Neuron (in vitro differentiated cells): ENCODE results near the gene SYNDIG1.

Source experiments
- H2AFZ ChIP-seq: one replicate; pipeline ENCODE4 v1.6.1; 2013; ENCODE audit warnings: low read depth, mild to moderate bottlenecking, inconsistent platforms, low read length, moderate library complexity
- H3K27me3 ChIP-seq: one replicate; pipeline ENCODE4 v1.6.1; 2013; ENCODE audit warnings: low read length; ENCODE audit not compliant: insufficient read depth
- H3K36me3 ChIP-seq: one replicate; pipeline ENCODE4 v1.6.1; 2013; ENCODE audit warnings: low read length; ENCODE audit not compliant: insufficient read depth
- H3K4me1 ChIP-seq: one replicate; pipeline ENCODE4 v1.6.1; 2013; ENCODE audit warnings: low read length; ENCODE audit not compliant: insufficient read depth
- H3K4me3 ChIP-seq: 2 replicates; pipeline ENCODE4 v1.5.1; 2013; ENCODE audit warnings: mild to moderate bottlenecking, low read length, moderate library complexity
- H3K9me3 ChIP-seq: one replicate; pipeline ENCODE4 v1.6.1; 2013; ENCODE audit warnings: low read length

SYNDIG1 gene

DNA sequence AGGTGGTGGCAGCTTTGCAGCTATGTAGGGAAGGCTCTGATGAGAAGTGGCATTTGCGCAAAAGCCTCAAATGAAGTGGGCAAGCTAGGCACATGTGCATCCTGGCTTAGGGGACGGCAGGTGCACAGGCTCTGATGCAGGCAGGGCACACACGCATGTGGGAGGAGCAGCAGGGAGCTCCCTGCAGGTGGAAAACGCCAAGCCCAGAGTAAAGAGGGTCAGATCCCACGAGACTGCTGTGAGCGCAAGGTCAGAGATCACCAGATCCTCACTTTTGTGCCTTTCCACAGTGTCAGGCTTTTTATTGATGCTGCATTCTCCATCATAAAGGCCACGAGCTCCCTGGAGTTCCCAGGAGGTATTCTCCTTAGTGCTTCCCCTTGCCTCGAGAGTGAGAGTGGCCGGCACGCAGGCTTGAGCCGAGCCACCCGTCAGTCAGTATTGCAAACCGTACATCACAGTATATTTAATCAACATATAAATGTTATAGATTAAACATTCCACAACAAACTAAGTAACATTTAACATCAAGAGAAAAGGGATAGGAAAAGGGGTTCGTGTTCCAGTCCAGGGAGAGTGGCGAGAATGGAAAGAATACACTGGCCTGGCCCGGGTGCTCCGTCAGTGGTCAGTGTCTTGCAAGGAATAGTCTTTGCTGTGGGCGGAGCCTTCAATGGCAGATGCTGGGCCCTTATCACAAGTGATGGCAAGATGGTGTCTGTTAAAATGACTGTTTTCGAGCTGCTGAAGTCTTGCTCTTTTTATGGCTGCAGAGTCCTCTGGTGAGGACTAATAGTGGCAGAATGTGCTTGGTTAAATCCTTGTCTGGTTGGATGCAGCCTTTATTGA, 109.4 kb downstream of the SYNDIG1 start:
- Histone ChIP-seq H3K4me1 (no peaks in the 10 kb centered on the region), H3K9me3 (no peaks in the 10 kb centered on the region), H3K4me3 (no peak overlapping the region), H3K27me3 (no peaks in the 10 kb centered on the region), H2AFZ (no peak overlapping the region), H3K36me3 (no peaks in the 10 kb centered on the region)

DNA sequence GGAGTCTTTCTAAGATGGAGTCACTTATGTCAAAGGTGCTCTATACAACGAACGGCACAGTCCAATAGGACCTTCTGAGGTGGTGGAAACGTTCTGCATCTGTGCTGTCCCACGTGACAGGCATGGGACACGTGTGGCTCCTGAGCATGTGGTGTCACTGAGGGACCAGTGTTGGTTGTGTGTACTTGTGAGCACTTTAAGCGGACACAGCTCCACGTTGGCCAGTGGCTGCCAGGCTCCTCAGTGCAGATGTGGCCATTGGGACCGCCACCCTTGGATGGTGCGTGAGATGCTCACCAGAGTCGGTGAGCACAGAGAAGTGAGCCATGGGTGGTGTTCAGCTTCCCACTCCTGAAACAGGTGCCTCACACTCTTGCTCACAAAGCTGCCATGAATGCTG, 110.0 kb downstream of the SYNDIG1 start:
- no peaks in the 10 kb centered on the region for H3K27me3 ChIP-seq

DNA sequence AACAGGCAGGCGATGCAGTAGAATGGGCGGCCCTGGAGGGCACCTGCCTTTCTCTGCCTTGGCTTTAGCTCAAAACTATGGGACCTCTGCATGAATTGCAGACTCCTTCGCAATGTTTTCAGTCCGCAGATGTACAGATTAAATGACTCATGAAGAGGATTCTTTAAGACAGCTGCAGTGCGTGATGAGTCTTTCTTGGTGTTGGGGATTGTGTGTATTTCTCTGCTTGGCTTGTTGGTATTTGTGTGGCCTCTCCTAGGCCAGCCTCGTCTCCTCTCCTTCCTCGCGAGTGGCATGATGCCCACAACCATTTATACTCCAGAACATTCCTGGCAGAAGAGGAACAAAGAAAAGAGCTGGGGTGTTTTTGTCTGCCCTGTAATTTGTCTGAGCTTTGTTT, 110.6 kb downstream of the SYNDIG1 start:
- Histone ChIP-seq H3K36me3 (no peaks in the 10 kb centered on the region), H3K4me3 (no peak overlapping the region), H2AFZ (no peak overlapping the region), H3K4me1 (no peaks in the 10 kb centered on the region), H3K27me3 (no peaks in the 10 kb centered on the region), H3K9me3 (no peaks in the 10 kb centered on the region)

More for the DNA sequence above, 110.0 kb downstream of the SYNDIG1 start:
- Histone ChIP-seq H2AFZ (no peak overlapping the region), H3K4me3 (no peak overlapping the region), H3K9me3 (no peaks in the 10 kb centered on the region), H3K4me1 (no peaks in the 10 kb centered on the region), H3K36me3 (no peaks in the 10 kb centered on the region)

DNA sequence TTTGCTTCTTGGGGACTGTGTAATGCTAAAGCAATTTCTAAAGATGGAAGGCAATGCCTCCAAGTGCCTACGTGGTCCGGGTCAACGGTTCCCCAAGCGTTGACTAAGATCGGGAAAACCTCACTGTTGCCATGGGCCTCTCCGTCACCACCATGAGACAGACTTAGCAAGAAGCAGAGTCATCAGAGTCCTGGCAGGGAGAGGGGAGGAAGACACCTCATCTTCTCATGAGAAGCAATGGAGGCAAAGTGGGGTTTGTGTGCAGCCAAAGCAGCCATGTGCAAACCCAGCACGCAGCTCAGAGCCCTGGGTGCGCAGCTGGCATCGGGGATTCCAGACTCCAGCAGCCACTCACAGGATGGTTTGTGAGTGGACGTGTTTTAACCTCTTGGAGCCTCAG, 111.4 kb downstream of the SYNDIG1 start:
- no peaks in the 10 kb centered on the region for H3K27me3 ChIP-seq
- H3K4me1 ChIP-seq: no peaks in the 10 kb centered on the region
- no peak overlapping the region for H2AFZ ChIP-seq
- H3K9me3 ChIP-seq: no peaks in the 10 kb centered on the region
- no peak overlapping the region for H3K4me3 ChIP-seq
- no peaks in the 10 kb centered on the region for H3K36me3 ChIP-seq

DNA sequence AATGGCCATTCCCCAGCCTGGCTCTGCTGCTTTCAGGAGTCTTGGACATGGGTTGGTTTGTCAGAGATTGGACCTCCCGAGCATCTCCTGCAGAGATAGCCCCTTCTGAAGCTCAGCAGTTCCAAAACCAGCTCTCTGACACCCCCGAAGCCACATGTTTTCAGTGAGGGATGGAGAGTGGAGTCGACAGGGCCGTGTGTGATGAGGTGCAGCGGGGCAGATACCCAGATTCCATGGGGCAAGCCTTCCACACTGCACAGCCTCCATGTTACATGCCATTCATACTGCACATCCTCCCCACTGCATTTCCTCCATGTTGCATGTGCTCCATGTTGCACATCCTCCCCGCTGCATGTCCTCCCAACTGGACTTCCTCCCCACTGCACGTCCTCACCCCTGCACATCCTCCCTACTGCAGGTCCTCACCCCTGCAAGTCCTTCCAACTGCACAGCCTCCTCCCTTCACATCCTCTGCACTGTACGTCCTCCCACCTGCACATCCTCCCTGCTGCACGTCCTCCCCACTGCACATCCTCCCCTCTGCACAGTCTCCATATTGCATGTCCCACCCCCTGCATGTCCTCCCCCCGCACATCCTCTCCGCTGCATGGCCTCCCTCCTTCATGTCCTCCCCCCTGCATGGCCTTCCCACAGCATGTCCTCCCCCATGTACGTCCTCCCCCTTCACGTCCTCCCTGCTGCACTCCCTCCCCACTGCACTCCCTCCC, 112.2 kb downstream of the SYNDIG1 start:
- Histone ChIP-seq H3K4me1 (no peaks in the 10 kb centered on the region), H3K27me3 (no peaks in the 10 kb centered on the region), H3K4me3 (no peak overlapping the region), H2AFZ (no peak overlapping the region), H3K36me3 (no peaks in the 10 kb centered on the region), H3K9me3 (no peaks in the 10 kb centered on the region)

DNA sequence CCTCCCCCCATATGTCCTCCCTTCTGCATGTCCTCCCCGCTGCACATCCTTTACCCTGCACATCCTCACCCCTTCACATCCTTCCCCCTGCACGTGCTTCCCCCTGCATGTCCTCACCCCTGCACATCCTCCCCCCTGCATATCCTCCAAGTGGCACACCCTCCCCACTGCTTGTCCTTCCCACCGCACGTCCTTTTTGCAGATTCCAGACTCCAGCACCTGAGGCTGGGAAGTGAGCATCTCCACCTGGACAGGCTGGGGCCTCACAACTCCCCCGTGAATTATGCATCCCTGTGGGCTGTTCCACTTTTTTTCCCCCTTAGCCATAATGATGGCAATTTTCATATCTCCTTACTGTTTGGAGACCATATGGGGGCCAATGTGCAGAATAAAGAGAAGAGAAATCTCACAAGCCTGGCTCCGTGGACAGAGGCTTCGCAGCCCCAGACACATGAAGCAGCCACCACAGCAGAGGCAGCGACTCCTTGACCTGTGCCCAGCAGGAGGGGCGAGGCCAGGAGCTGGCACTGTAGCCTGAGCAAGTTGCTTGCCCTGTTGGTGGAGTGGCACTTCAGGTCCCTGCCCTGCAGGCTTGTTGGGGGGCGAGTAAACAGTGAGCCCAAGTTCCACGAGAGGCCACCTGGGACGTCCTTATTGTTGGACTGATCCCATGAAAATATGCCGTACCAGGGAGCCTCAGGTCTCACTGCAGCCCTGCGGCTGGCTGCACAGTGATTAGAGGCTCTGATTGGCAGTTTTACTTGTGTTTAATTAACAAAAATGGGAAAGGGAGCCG, 113.1 kb downstream of the SYNDIG1 start:
- H3K4me1 ChIP-seq: no peaks in the 10 kb centered on the region
- H2AFZ ChIP-seq: no peak overlapping the region
- no peaks in the 10 kb centered on the region for H3K9me3 ChIP-seq
- H3K27me3 ChIP-seq: no peaks in the 10 kb centered on the region
- H3K36me3 ChIP-seq: no peaks in the 10 kb centered on the region
- no peak overlapping the region for H3K4me3 ChIP-seq

DNA sequence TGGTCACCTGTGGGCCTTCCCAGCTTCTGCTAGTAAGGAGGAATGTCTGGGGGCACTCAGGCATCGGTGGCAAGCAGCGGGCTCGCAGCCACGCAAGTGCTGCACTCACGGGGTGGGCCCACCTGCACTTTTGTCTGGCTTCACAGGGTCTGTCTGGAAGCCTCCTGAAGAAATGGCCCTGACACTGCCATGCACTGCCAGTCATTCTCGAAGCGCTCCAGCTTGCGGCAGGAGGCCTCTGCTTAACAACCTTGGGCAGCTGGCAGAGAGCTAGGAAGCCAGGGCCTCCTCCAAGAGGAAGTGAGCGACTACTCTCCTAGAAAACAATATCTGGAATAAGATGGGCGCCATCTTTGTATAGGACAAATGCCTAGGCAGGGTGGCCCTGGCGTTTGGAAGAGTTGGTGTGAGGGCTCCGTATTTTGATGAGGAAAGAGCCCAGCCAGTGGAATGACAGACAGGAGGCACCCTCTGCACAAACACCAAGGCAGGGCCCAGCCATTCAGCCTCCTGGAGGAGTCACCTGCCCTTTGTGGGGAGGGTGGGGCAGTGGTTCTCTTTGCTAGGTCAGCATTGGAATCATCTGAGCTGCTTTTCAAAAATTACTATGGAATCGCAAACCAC, 113.9 kb downstream of the SYNDIG1 start:
- H3K9me3 ChIP-seq: no peaks in the 10 kb centered on the region
- H3K36me3 ChIP-seq: no peaks in the 10 kb centered on the region
- H2AFZ ChIP-seq: no peak overlapping the region
- no peaks in the 10 kb centered on the region for H3K4me1 ChIP-seq
- no peak overlapping the region for H3K4me3 ChIP-seq
- H3K27me3 ChIP-seq: no peaks in the 10 kb centered on the region

DNA sequence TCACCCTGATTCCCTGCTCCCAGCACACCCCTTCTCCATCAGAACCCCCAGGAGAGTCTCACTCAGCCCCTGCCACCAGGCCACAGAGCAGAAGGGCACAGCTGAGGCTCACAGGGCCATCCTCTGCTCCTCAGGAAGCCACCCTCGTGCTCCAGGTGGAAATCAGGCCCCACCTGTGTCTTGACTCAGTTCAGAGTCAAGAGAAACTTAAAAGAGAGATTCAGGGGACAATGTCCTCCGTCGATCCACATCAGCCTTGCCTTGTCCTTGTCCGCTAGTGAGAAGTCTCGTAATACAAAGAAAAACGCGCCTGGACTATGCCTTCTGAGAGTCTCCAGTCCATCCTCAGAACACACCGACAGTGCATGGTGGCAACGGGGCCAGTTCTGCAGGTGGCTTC, 114.6 kb downstream of the SYNDIG1 start:
- Histone ChIP-seq H3K36me3 (no peaks in the 10 kb centered on the region), H3K4me3 (no peak overlapping the region), H2AFZ (no peak overlapping the region), H3K4me1 (no peaks in the 10 kb centered on the region), H3K9me3 (no peaks in the 10 kb centered on the region), H3K27me3 (no peaks in the 10 kb centered on the region)

DNA sequence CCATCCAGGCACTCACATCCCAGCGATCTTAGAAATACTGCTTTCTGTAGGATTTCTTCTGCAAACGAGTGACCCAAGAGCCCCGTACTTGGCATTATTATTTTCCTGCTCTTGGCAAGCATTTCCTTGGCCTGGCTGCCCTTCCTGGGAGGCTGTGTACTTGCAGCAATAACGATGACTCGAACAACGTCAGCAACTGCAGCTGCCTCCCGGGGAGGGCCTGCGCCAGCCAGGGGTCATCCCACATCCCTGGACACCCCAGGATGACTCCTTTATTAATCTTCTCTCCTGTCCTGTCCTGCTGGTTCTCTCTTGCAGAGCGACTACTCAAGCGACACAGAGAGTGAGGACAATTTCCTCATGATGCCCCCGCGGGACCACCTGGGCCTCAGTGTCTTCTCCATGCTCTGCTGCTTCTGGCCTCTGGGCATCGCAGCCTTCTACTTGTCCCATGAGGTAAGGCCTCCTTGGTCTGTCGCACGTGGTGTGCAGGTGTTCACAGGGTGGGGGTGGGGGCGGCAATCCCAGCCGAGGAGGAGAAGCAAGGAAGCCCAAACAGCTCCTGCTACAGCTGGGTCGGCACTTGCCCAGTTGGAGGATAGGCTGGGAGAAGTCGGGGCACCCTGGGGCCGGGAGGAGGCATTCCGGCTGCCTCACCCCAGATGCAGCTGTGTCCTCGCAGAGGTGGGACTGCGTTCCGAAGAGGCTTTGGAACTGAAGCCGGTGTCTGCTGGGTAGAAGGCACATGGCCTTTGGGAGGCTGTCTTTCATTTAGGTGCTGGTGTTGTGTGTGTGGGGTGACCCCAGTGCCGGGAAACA, 115.3 kb downstream of the SYNDIG1 start:
- no peaks in the 10 kb centered on the region for H3K36me3 ChIP-seq
- no peaks in the 10 kb centered on the region for H3K4me1 ChIP-seq
- no peaks in the 10 kb centered on the region for H3K9me3 ChIP-seq
- H2AFZ ChIP-seq: no peak overlapping the region
- no peaks in the 10 kb centered on the region for H3K27me3 ChIP-seq
- no peak overlapping the region for H3K4me3 ChIP-seq

DNA sequence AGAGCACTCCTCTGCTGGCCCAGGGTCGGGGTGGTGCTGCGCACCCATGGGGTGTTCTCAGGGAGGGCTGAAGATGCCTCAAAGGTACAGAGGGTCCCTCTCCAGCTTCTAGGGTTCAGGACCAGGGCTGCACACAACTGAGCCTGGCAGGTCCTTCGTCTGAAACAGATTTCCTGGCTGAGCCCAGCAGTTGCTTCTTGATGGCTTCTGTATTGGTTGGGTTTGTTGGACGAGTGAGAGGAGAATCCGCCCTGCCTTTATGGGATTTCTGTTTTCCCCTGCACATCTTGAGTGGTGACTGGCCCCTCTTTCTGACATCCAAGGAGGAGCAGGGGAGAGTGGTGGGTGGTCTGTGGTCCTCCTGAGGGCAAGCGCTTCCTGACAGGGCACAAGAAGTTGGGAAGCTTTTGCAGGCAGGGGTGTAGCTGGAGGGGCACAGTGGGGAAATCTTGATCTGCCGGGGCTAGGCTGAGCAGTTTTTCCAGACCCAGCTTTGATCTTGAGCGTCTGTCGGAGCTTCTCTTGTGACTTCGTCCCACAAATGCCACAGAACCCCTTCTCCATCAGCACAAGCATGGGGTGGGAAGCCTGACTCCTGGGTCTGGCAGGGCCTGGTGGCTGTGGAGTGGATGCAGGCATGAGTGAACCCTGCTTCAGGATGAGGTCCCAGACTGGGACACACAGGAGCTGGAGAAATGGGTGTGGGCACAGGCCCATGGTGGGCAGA, 116.5 kb downstream of the SYNDIG1 start:
- Histone ChIP-seq H3K27me3 (no peaks in the 10 kb centered on the region), H3K9me3 (no peaks in the 10 kb centered on the region), H2AFZ (no peak overlapping the region), H3K36me3 (no peaks in the 10 kb centered on the region), H3K4me1 (no peaks in the 10 kb centered on the region), H3K4me3 (no peak overlapping the region)

DNA sequence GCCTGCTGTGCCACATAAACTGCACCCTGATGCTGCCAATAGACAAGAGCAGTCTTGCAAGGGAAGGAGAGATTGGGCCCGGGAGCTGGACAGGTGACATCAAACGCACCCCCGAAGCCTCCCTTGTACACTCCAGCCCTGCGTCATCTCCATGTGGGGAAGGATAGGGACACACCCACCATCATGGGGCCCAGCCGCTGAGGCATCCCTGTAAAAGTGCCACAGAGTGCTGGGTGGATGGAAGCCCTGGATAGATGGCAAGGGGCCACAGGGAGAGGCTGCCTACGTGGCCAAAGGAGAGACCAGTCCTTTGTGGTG, 117.1 kb downstream of the SYNDIG1 start:
- H3K4me1 ChIP-seq: no peaks in the 10 kb centered on the region
- no peak overlapping the region for H2AFZ ChIP-seq
- no peaks in the 10 kb centered on the region for H3K9me3 ChIP-seq
- H3K36me3 ChIP-seq: no peaks in the 10 kb centered on the region
- H3K4me3 ChIP-seq: no peak overlapping the region
- no peaks in the 10 kb centered on the region for H3K27me3 ChIP-seq
